Heart left ventricle (tissue), 16 donors: ENCODE results near the gene FBXO48. TPM values are rescaled to one million over a fixed set of nuclear protein-coding genes. Genes with fewer than 3 reads are reported as not detected.

Experiments used
- ATAC-seq, 4 donors: fragments of 200-7000 bp; cut with Tn5 transposase; one replicate each; pipeline ENCODE4 v1.9.1; 2020 to 2022; ENCODE audit warnings: moderate library complexity in 4 of 4, mild to moderate bottlenecking in 3 of 4, moderate number of reproducible peaks in 1 of 4
- DNase-seq, 5 donors: peaks; one replicate each; pipeline ENCODE4 v3.0.0-alpha.2; 2020
- H3K27ac ChIP-seq, 12 donors: fragments of 200-600 bp; sonication (generic) in 4 of 12; one replicate each; pipeline versions ENCODE4 v1.5.0 to v1.8.0; 2016 to 2022; ENCODE audit warnings: mild to moderate bottlenecking in 2 of 12
- H3K27me3 ChIP-seq, 9 donors: fragments of 200-600 bp; sonication (generic) in 2 of 9; one replicate each; pipeline versions ENCODE4 v1.5.1 to v1.8.0; 2016 to 2022; ENCODE audit warnings: mild to moderate bottlenecking in 3 of 9
- H3K36me3 ChIP-seq, 9 donors: fragments of 200-600 bp; sonication (generic) in 2 of 9; one replicate each; pipeline versions ENCODE4 v1.5.0 to v1.8.0; 2018 to 2022; ENCODE audit warnings: mild to moderate bottlenecking in 2 of 9
- H3K4me1 ChIP-seq, 12 donors: fragments of 200-600 bp; sonication (generic) in 4 of 12; one replicate each; pipeline versions ENCODE4 v1.5.0 to v1.8.0; 2016 to 2022; ENCODE audit warnings: mild to moderate bottlenecking in 3 of 12
- H3K4me3 ChIP-seq, 12 donors: fragments of 200-600 bp; sonication (generic) in 4 of 12; one replicate each; pipeline versions ENCODE4 v1.5.0 to v1.8.0; 2017 to 2022; ENCODE audit warnings: mild to moderate bottlenecking in 9 of 12, moderate library complexity in 4 of 12
- H3K9me3 ChIP-seq, 12 donors: fragments of 200-600 bp; sonication (generic) in 4 of 12; one replicate each; pipeline versions ENCODE4 v1.5.0 to v1.8.0; 2016 to 2022; ENCODE audit warnings: mild to moderate bottlenecking in 1 of 12
- CTCF ChIP-seq, 12 donors: fragments of 200-600 bp; sonication (generic) in 4 of 12; IDR thresholded peaks; one replicate each; pipeline versions ENCODE4 v1.5.0 to v1.8.0; 2018 to 2022; ENCODE audit warnings: antibody characterized with exemption in 12 of 12, mild to moderate bottlenecking in 5 of 12
- POLR2A ChIP-seq, 2 donors: fragments of 450-650 bp; IDR thresholded peaks; one replicate each; pipeline ENCODE4 v1.6.1; 2017; ENCODE audit warnings: antibody characterized with exemption in 2 of 2, mild to moderate bottlenecking in 2 of 2, moderate library complexity in 2 of 2
- WGBS, 4 donors: extraction: QIAGEN DNeasy Blood & Tissue Kit in 2 of 4; methylation state at CpG; one replicate each; pipeline versions ENCODE4 v1.1.5 to v1.1.7; 2013 to 2018; 5-methylcytosine and 5-hydroxymethylcytosine counted together
- intact Hi-C, 10 donors: fragments of 100-400 bp; cut with DNase I; formaldehyde crosslinking; loops; one replicate each; pipeline versions ENCODE4 v1.11.1 to v1.14.2; 2022
- long read RNA-seq, 3 donors: library from polyadenylated mRNA; unstranded; transcript quantifications; one replicate each; pipeline ENCODE4 v2.0.0, GENCODE V29; 2020 to 2021
- polyA plus RNA-seq, 2 donors: library from polyadenylated mRNA; stranded (reverse); fragments of 200-250 nt; gene quantifications; one replicate each; pipeline ENCODE4 v1.2.3, GENCODE V29; 2013
- total RNA-seq, 9 donors: library from RNA; depleted of rRNA in 2 of 9; stranded (reverse); fragments of >200 nt in 2 of 9; fragmentation: NEBNext Ultra II Directional in 3 of 9; extraction: Animal tissue kit (Norgen Biotek cat#: 25700) in 3 of 9; gene quantifications; one replicate each; pipeline versions ENCODE4 v1.1.0 to v1.2.4, GENCODE V29; 2016 to 2023
- donor health status: ischemic (EF 13 %, LVEDD 7.1; RV severe dilation, severe dysfunction).
- donor health status: healthy with polysubstance abuse.
- donor health status: DM: no; HTN: yes; CAD: no.
- donor health status: DM: no; HTN: no; CAD: no.
- donor health status: ischemic (EF 25% LVEDD 6.9; RV normal size, moderate dysfunction).
- donor health status: ischemic (EF 25% LVEDD 5.7; RV mildly dilated, moderate dysfunction).
- donor health status: healthy.
- donor health status: DM: yes; HTN: yes; CAD: no.
- donor health status: ischemic (EF 35%, LVEDD 5.7; RV mildly dilated, moderate dysfunction).
- donor health status: nonischemic (EF 11% LVEDD 7.7; RV severe dilation, severe dysfunction).
- donor health status: DM: yes; HTN: yes; CAD: no.
- donor health status: PGD.
- donor health status: ischemic (EF 29% LVEDD 5.4; RV normal size, mild dysfunction).
- donor health status: nonischemic (EF 23%, LVEDD 6.1; RV moderate dilation, normal function).

Gene FBXO48
- total RNA-seq (1 to 10 TPM in 6 of 9 donors, under 1 TPM in 3; 0.56 to 1.3 (median 1.1) TPM), polyA plus RNA-seq (under 1 TPM; 0.42 to 0.46 TPM)
- long read RNA-seq, donor 1, partial matches to known transcripts = 1 of 1 reads
- long read RNA-seq, donor 1, other reads (novel, unspliced or antisense) = 0 of 1 reads
- long read RNA-seq, donor 2, full-length matches to known transcripts = 3 of 3 reads
- long read RNA-seq, donor 2, partial matches to known transcripts = 0 of 3 reads
- long read RNA-seq, donor 2, other reads (novel, unspliced or antisense) = 0 of 3 reads
- long read RNA-seq, donor 3, partial matches to known transcripts = 1 of 2 reads
- long read RNA-seq, donor 3, other reads (novel, unspliced or antisense) = 1 of 2 reads

DNA sequence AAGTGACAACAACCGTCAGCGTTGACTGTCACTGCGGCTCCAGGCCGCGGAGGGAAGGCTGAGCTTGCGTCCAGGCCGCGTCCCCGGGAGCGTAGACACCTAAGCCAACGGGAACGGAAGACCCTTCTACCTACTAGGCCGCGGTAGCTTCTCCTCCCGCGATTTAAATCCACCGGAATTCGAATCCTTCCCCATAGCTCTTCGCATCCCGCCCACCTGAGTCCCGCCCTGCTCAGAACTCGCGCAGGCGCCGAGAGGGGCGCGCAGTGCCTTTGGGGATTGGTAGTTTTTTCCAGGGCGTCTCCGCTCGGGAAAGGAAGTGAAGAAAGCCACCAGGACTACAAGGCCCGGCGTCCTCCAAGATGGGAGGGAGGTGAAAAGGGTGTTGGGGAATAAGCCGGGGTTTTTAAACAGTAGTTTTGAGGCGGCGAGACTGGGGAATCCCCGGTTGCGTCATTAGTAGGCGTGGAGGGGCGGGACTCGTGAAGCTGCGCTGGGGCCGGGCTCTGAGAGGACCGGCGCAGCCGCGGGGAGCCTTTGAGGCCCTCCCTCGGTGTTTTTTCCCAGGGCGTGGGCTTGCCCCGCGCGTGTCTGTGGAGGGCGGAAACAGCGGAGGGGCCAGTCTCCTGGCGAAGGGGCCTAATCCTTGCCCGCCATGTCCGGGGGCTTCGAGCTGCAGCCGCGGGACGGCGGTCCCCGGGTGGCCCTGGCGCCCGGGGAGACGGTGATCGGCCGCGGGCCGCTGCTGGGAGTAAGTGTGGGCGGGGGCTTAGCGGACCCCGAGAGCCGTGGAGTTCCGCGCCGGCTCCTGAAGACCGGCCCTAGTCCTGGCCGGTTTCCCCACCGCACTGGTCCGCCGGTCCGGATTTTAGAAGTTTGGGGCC lies at the start of gene FBXO48, which contains the start of gene APLF:
Gene FBXO48, minus strand, starts transcription at position 218 of the 884 bp plus-strand sequence. CDS start 2,149 bp downstream, outside the sequence.
Gene APLF, plus strand, starts transcription at position 509 of the 884 bp plus-strand sequence. Its CDS starts 147 bp downstream, at position 656.
- TF ChIP-seq CTCF (IDR thresholded peaks at IDR 0.05) = no peak
- TF ChIP-seq POLR2A (IDR thresholded peaks at IDR 0.05) = peak in 1 of 2 donors; percentile 57
- H3K4me1 ChIP-seq = peaks cover 0 to 25% (median 17%) of the 10 kb centered on the region in 12 donors
- H3K9me3 ChIP-seq = no peaks in the 10 kb centered on the region
- DNase-seq (peak; percentile 97 to 98 (median 98)), ATAC-seq (peak; percentile 99)
- no peaks in the 10 kb centered on the region for H3K36me3 ChIP-seq
- no peaks in the 10 kb centered on the region for H3K27me3 ChIP-seq
- WGBS, 4 donors = 0% methylated on average over 78 to 82 of the region's 82 CpGs
- H3K27ac ChIP-seq = peak within 1 kb of the TSS in 11 of 12 donors; percentile 77 to 90 (median 85)
- intact Hi-C loops = loop anchor here in 8 of 10 donors (5.0 to 10.0 kb wide), 6 partner anchors 127 to 457 kb away; no protein-coding TSS in a partner anchor
- peak within 1 kb of the TSS; percentile 52 to 92 (median 76) for H3K4me3 ChIP-seq

- no peaks in the 10 kb centered on the region for H3K36me3 ChIP-seq
- 85 to 93% (median 92%) methylated on average over 5 of the region's 5 CpGs for WGBS, 4 donors
- no peak overlapping the region for H3K27ac ChIP-seq
- no peak overlapping the region for H3K4me3 ChIP-seq
- H3K4me1 ChIP-seq = peaks cover 0 to 7% (median 0%) of the 10 kb centered on the region in 12 donors
- DNase-seq = no peak
- peaks cover 0 to 12% (median 0%) of the 10 kb centered on the region in 12 donors for H3K9me3 ChIP-seq
- TF ChIP-seq CTCF (IDR thresholded peaks at IDR 0.05) = no peak
- TF ChIP-seq POLR2A (IDR thresholded peaks at IDR 0.05) = no peak
- no peaks in the 10 kb centered on the region for H3K27me3 ChIP-seq
- no peak for ATAC-seq
- intact Hi-C loops = no loop called here
Observed at GRCh38 chr2:68516051-68516955, 49.2 kb upstream of the FBXO48 start.

DNA sequence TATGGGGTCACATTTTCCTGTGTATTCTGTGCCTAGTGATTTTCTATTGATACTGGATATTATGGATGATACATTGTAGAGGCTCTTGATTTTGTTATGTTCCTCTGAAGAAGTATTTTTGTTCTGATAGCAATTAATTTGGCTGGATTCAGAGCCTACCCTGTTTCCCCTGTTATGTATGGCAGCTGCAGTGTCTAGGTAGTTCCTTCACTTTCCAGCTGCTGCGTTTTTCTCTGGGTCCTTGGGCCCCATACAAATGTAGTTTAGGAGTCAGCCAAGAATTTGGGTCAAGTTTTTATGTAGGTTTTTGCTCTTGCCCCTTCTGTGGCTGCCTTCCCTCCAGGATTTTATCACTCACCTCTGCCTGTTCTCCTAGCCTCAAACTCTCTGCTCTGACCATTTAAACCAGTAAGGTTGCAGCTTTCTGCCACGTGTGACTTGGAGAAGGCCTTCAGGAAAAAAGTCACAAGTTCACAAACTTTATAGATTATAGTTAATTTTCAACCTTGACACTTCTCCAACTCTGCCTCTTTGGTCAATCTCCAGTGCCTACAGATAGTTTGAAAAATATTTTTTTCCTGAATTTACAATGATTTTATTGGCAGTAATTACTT lies 47.3 kb upstream of the FBXO48 start:
- Histone ChIP-seq H3K27me3 (no peaks in the 10 kb centered on the region), H3K4me3 (no peak overlapping the region), H3K27ac (no peak overlapping the region), H3K36me3 (no peaks in the 10 kb centered on the region), H3K4me1 (peaks cover 0 to 7% (median 0%) of the 10 kb centered on the region in 12 donors), H3K9me3 (peaks cover 0 to 12% (median 0%) of the 10 kb centered on the region in 12 donors)
- WGBS, 4 donors = 63 to 80% (median 71%) methylated on average over 2 of the region's 2 CpGs
- DNase-seq (no peak), ATAC-seq (no peak)
- TF ChIP-seq POLR2A (IDR thresholded peaks at IDR 0.05) (no peak), CTCF (IDR thresholded peaks at IDR 0.05) (no peak)
- intact Hi-C loops = no loop called here
